ENCODE results near the gene AURKA.

DNA sequence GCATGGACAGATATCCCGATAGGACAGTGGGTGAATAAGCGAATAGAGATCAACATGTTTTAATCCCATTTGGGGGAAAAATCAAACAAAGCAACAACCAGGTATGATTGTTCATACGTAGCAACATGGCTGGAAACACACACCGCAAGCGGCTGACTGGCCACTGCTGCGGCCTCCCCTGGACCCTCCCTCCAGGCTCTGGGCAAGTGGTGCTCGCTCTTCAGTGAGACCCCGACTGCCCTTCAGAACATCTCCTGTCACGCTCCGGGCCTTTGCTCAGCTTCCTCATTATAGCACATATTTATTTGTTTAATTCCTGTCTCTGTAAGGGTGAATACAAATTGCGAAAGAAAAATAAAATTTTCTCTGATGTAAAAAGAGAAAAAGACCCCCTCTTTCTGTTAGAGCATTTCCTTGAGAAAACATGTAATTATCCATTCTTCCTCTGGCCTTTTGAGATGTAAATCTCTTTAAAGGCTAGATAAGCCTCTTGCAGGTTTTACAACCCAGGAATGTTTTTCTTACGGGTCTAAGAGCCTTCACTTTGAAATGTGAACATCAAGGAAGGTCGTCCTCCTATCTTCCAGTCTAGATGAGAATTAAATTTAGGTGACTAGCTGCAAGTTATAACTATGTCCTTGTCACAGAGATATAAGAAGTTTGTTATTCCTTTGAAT lies 44.2 kb downstream of the AURKA start:
- TF ChIP-seq, protein P1, sequence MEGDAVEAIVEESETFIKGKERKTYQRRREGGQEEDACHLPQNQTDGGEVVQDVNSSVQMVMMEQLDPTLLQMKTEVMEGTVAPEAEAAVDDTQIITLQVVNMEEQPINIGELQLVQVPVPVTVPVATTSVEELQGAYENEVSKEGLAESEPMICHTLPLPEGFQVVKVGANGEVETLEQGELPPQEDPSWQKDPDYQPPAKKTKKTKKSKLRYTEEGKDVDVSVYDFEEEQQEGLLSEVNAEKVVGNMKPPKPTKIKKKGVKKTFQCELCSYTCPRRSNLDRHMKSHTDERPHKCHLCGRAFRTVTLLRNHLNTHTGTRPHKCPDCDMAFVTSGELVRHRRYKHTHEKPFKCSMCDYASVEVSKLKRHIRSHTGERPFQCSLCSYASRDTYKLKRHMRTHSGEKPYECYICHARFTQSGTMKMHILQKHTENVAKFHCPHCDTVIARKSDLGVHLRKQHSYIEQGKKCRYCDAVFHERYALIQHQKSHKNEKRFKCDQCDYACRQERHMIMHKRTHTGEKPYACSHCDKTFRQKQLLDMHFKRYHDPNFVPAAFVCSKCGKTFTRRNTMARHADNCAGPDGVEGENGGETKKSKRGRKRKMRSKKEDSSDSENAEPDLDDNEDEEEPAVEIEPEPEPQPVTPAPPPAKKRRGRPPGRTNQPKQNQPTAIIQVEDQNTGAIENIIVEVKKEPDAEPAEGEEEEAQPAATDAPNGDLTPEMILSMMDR (IDR thresholded peaks at IDR 0.05; ENCODE audit: low read length): no peak
- no peak for TF ChIP-seq EZH2 (IDR thresholded peaks at IDR 0.05; ENCODE audit: borderline replicate concordance, low read length)

All from OCI-LY1 (cell line).